ENCODE measurements around the gene MANBA.

MANBA gene

DNA sequence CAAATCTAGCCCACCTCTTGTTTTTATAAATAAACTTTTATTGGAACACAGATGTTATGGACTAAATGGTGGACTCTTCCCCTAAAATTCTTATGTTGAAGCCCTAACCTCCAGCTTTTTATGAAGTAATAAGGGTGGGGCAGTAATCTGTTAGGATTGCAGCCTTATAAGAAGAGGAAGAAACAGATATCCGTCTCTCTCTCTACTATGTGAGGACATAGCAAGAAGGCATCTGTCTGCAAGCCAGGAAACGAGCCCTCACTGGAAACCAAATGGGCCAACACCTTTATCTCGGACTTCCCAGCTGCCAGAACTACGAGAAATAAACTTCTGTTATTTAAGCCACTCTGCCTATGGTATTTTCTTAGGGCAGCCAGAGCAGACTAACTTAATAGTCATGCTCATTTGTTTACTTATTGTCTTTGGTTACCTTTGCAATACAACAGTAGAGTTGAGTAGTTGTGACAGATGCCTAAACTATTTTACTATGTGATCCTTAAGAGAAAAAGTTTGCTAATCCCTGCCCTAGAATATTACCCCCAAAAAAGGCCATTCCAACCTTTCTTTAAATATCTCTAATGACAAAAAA lies 67.4 kb downstream of the MANBA start:
- TF ChIP-seq, protein P1, sequence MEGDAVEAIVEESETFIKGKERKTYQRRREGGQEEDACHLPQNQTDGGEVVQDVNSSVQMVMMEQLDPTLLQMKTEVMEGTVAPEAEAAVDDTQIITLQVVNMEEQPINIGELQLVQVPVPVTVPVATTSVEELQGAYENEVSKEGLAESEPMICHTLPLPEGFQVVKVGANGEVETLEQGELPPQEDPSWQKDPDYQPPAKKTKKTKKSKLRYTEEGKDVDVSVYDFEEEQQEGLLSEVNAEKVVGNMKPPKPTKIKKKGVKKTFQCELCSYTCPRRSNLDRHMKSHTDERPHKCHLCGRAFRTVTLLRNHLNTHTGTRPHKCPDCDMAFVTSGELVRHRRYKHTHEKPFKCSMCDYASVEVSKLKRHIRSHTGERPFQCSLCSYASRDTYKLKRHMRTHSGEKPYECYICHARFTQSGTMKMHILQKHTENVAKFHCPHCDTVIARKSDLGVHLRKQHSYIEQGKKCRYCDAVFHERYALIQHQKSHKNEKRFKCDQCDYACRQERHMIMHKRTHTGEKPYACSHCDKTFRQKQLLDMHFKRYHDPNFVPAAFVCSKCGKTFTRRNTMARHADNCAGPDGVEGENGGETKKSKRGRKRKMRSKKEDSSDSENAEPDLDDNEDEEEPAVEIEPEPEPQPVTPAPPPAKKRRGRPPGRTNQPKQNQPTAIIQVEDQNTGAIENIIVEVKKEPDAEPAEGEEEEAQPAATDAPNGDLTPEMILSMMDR (IDR thresholded peaks at IDR 0.05; ENCODE audit: low read length, missing control alignments), result no peak
- no peak overlapping the region for H3K4me3 ChIP-seq (replicated peaks; ENCODE audit: low read depth, low read length)
- no peak for DNase-seq (ENCODE audit: low read depth)

GRCh38 chr4:102692474-102692873 lies 68.3 kb downstream of the MANBA start:
- H3K4me3 ChIP-seq (replicated peaks; ENCODE audit: low read depth, low read length), result no peak overlapping the region
- TF ChIP-seq, protein P1 (IDR thresholded peaks at IDR 0.05; ENCODE audit: low read length, missing control alignments), result no peak
- DNase-seq (ENCODE audit: low read depth), result no peak

DNA sequence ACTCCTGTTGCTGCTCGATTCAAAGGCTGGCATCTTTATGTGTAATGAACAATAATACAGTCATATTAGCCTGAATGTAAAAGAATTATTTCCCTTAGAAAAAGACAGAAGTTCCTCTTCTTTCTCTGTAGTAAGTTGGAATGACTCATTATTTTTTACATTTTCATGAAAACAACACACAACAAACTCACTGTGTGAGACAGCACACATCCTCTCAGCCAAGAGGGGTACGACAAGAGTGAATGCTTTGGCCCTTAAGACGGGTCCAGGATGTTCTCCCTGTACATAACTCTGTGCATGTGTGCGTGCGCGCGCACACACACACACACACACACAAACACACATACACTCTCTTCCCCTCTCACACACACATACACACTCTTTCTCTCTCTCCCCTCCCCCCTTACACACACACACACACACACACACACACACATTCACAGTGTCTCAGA lies 72.8 kb downstream of the MANBA start:
- TF ChIP-seq, protein P1 (IDR thresholded peaks at IDR 0.05; ENCODE audit: low read length, missing control alignments), result no peak
- DNase-seq (ENCODE audit: low read depth), result peak; percentile 7
- no peak overlapping the region for H3K4me3 ChIP-seq (replicated peaks; ENCODE audit: low read depth, low read length)

DNA sequence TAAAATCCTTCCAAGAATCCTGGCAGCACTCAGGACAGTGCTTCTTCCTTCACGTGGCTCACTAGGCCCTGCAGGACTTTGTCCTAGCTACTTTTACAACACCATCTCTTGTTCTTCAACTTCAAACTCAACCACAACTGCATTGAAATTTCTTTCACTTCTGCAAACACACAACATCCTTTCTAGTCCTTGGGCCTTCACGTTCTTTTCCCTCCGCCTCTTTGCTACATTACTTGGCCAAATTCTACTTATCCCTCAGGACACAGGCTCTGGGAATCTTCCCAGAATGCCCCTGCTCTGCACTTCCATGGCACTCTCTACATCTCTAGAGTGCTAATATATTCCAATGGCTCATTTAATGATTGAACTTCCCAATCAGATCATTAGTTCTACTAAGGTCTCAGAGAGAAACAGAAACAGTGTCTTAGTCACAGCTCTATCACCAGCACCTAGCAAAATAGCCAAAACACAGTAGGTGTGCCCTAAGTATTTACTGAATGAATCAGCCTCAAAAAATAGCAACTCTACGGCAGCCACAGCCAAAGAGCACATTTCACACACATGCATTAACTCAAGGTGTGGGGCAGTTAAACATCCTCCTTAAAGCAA lies 73.3 kb downstream of the MANBA start:
- TF ChIP-seq, protein P1 (IDR thresholded peaks at IDR 0.05; ENCODE audit: low read length, missing control alignments), result no peak

GRCh38 chr4:102685768-102686167 lies 75.0 kb downstream of the MANBA start:
- no peak overlapping the region for H3K4me3 ChIP-seq (replicated peaks; ENCODE audit: low read depth, low read length)
- DNase-seq (ENCODE audit: low read depth), result no peak
- TF ChIP-seq, protein P1 (IDR thresholded peaks at IDR 0.05; ENCODE audit: low read length, missing control alignments), result no peak

More for the DNA sequence above, 73.3 kb downstream of the MANBA start:
- H3K4me3 ChIP-seq (replicated peaks; ENCODE audit: low read depth, low read length), result no peak overlapping the region
- peak; percentile 31 for DNase-seq (ENCODE audit: low read depth)

- no peak overlapping the region for H3K4me3 ChIP-seq (replicated peaks; ENCODE audit: low read depth, low read length)
- peak; percentile 59 for DNase-seq (ENCODE audit: low read depth)
- TF ChIP-seq, protein P1 (IDR thresholded peaks at IDR 0.05; ENCODE audit: low read length, missing control alignments), result no peak
Measured at GRCh38 chr4:102684610-102685052, 76.1 kb downstream of the MANBA start.
